NCI-H2107 treated with DMSO at 0.1 percent for 48 hours (cell line): ENCODE results near the gene NOXO1.
"Not testable (repeated sequence)": the region's sequence is repeated elsewhere in the genome, so short reads cannot be mapped to it uniquely, and the experiment has no call there.

ENCODE experiments used
- DNase-seq: peaks from one replicate; lab custom pipeline; 2025; ENCODE audit not compliant: unreplicated experiment; lab: John Stamatoyannopoulos, UW

The NOXO1 gene

GRCh38 chr16:2011726-2012125, 30.5 kb upstream of the NOXO1 start:
- DNase-seq: not testable (repeated sequence)

DNA sequence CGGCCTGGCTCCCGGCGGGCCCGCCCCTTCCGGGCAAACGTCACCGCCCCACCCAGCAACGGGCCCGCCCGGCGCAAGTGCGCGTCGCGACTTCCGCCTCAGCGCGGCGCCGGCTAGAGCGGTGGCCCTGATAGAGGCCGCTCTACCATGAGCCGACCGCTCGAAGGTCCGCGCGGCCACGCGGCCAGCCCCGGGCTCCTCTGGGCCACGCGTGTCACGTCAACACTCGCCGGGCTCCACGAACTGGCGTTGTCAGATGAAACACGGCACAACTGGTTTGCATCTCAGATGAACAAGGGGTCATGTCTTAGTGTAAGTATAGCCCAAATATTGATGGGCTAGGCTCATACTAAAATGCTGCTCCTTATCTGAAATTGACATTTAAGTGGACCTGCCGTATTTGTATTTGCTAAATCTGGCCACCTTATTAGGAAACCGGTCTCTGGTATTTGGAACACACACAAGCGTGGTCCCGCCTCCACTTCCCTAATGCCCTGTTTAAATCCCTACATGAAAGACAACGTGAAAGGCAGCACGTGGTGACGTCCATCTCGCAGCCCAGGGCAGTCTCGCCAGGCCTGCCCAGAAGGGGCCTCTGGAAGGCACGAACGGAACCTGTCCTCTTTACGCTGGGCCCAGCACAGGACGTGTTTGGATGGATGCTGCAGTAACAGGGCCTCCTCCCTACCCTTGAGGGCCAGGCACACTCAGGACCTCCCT, 28.7 kb upstream of the NOXO1 start, which contains the start of gene ZNF598:
TSS of gene ZNF598 (minus strand) at position 31 of the 720 bp plus-strand sequence.
- DNase-seq: peak; percentile 35

DNA sequence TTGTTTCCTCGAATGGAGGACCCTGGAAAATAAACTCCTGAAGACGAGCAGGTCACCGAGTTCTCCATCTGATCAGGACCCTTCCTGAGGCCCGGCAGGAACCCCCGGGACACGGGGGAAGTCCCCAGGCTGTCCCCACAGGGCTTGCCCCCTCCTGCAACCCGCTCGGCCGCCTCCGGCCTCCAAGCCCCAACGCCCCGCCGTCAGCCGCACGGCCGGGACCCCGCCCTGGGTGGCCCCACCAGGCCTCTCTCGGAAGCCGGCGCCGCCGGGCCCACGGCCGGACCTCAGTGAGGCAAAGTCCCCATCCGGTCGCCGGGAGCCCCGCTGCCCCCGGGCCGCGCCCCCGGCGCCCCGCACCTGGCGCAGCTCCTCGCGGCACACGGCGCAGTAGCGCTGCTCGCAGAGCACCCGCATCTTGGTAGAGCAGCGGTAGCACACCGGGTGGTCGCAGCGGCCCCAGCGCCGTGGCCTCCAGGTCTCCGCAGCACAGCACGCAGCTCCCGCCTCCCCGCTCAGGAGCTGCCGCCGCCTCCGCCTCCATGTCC, 28.0 kb upstream of the NOXO1 start:
- no peak for DNase-seq

DNA sequence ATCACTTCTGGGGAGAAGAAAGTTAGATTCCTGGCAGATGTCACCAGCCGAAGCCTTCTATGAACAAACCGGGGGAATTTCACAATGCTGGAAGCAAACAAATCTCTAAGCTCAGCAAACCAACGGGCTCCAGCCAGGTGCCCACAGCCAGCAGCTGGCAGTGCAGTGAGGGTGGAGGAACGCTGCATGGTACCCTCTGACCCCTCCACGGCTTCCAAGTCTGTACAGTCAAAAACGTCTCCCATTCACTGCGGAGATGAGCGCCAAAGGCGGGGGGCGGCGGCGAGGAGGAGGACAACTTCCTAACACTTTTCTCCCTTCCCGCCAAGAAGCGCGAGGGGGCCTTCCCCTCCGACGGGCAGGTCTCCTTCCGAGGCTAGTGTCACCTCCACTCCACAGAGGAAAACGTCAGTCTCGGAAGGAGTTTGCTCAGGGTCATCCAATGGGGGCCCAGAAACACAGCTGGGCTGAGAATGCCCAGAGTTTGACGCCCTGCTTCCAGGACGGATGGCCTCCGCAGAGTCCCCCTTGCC, 27.4 kb upstream of the NOXO1 start:
- DNase-seq: no peak

DNA sequence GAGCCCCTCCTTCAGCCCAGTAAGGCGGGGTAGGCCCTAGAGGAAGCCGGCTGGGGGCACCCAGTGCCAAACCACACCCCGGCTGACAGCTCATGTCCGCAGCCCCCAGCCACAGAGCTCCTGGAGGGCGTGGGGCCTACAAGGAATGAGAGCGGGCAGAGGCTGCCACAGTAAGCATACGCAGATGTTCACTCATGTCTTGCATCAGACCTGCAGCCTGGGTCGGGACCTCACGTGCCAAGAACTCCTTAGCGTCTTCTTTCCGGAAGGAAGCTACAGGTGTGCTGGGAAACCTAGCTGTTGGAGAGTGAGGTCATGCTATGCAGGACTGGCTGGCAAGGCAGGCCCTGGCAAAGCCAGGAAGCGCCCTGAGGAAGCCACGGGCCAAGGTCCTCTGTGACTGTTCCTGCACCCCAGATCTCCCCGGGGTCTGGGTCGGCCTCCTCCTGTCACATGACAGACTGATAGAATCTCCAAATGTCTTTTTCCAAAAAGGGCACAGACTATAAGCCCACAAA, 26.8 kb upstream of the NOXO1 start:
- DNase-seq: no peak

DNA sequence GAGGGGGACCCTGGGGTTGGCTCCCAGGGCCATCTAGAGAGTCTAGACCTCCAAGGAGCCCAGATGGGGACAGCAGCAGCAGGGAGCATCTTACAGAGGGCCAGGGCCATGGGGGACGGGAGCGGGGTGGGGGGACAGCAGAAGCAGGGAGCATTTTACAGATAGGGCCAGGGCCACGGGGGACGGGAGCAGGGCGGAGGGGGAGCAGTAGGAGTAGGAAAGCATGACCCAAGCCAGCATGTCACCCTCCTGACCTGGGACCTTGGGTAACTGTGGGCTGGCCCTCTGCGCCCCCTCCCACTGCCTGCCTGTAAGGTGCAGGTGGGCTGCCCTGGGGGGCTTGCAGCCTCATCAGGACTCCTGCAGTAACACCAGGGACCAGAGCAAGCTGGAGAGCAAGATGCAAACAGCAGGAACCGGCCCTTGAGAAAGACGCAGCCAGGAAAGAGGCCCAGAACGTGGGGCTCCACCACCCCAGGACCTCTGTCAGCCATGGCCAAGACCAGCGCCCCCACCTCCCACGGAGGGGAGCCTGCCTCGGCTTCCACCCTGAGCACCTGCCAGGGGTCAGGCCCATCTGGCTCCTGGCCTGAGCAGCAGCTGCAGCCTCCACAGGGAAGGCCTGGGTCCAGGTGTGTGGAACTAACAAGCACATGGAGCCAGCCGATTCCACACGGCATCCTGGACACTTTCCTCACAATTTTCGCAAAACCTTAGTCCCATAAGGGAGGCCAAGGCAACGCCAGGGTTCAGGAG, 26.0 kb upstream of the NOXO1 start:
- no peak for DNase-seq

GRCh38 chr16:2006317-2006716, 25.0 kb upstream of the NOXO1 start:
- no peak for DNase-seq

DNA sequence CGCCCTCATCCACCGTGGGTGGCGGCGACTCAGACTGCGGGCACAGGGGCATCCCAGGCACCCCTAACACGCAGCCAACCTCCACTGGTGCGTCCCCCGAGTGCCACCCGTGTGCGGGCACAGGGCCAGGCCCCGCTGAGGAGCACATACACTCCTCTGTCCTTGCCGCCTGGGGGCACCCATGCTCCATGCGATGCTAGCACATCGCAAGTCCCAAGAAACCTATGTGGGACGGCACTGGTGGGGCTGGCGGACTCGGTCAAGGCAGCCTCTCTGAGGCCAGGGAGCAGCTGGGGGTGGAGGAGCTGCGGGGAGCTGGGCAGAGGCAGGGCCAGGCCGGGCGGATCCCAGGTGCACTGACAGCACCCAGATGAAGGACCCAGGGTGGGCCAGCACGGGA, 24.4 kb upstream of the NOXO1 start:
- peak; percentile 23 for DNase-seq

GRCh38 chr16:2004795-2005517, 23.7 kb upstream of the NOXO1 start:
- DNase-seq: no peak

DNA sequence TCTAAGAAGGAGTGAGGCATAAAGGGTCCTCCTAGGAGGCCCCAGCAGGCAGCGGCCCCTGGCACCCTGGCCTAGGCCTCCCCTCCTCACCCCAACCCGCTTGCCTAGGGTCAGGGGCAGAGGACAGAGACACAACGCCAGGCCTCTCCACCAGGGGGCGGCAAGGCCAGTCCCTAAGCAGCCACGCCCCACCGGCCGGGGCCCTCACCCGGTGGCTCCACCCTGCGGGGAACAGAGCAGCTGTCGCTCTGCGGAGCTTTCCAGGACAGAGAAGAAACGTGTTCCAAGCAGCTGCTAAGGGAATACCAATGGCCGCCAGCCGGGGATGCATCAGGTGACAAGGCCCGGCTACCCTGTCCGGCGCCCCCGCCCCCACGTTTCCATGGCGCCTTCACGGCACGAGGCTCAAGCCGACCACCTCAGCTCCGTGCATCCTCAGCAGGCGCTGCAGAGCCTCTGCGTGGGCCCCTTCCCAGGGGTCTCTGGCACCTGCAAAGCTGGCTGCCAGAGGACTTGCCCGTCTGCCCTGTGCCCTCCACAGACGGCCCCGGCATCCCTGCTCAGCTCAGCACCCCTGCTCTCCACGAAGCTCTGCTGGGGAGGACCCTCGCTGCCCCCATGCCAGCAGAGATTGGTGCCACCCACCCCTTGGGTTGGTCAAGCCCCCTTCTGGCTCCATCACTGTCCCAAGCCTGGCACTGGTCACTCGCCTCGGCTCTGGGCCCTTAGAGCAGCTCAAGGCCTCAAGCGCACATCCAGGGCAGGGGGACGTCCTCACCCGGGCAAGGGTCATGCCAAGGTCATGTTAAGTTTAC, 22.8 kb upstream of the NOXO1 start:
- DNase-seq: peak; percentile 82

- no peak for DNase-seq
Measured at GRCh38 chr16:2003231-2003826, 22.1 kb upstream of the NOXO1 start.

DNA sequence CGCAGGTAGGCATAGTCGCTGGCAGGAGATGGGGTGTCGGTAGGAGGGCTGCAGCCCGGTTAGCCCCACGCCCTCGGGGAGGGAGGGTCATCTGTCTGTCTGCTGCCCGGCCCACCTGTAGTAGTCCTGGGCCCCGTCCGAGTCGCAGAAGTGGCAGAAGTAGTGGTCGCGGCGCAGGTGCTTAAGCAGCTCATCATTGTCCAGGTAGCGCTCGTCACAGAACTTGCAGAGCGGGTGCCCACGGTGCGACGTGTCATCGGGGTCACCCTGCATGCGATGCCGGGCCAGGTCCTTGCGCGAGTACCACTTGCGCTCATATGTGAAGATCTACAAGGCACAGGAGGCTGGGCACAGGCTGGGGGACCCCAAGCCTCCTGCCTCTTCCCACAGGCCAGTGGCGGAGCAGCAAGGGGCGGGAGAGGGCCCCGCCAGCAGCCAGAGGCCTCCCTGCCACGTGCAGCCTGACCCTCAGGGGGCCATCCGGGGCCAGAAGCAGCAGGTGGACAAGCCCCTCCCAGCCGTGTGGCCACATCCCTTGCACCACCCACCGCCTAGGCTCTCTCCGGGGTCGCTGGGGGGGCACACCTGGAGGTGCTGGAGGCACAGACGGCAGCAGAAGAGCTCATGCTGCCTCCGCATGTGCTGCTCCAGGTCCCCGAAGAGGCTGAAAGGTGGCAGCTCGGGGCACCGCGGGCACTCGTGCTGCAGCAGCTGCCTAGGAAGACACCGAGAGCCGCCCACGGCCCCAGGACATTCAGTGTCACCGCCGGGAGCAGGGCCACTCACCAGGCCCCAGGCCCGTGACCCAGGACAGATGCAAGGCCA, 21.3 kb upstream of the NOXO1 start:
- no peak for DNase-seq

- DNase-seq: no peak
Measured at GRCh38 chr16:2001456-2002355, 20.4 kb upstream of the NOXO1 start.

DNA sequence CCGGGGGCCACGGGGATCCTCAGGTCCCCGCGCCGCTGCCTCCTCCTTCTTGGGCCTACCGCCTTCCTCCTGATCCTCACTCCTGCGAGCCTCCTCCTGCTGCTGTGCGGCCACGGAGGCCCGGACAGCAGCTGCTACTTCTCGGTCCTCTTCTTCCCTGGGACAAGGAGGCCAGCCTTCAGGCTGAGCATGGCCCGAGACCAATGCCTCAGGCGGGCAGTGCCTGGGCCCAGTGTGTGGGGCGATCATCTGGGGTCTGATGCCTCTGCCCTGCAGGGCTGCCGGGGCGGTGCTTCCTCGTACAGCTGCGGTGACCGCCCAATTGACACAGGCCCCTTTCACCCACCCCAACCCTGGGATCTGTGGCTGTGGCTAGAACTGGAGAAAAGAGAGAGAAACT, 19.8 kb upstream of the NOXO1 start:
- DNase-seq: no peak

DNA sequence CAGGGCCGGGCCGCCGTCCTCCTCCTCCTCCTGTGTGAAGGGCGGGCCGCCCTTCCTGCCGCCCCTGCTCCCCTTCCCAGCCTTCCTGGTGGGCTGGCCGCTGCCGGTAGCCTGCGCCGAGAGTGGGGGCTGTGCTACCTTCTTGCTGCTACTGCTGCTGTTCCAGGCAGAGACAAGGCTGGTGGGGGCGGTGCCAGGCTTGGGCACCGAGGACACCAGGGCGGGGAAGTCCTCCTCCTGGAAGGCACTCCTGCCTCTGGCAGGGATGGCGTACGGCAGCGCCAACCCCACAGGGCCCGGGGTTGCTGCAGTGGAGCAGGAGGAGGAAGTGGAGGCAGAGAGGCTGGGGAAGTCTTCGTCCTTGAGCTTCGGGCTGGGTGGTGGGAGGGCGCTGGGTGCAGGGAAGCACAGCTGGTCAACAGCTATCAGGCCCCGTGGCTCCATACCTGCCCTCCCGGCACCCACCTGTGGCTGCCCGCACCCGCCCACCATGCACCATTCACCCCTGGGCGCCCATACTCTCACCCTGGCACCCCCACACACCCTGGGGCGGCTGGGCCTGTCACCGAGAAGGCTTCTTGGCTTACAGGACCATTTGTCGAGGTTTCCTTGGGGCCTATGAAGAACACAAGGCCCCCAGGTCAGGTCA, 18.7 kb upstream of the NOXO1 start:
- DNase-seq: no peak

- DNase-seq: no peak
Measured at GRCh38 chr16:1998852-1999801, 17.9 kb upstream of the NOXO1 start.
